Activated CD4-positive, alpha-beta memory T cell treated with anti-CD3 and anti-CD28 coated beads for 36 hours (primary cell): ENCODE measurements around the gene CKAP2L. TPM values are rescaled to one million over a fixed set of nuclear protein-coding genes. Genes with fewer than 3 reads are reported as not detected.

ENCODE experiments used
- CTCF ChIA-PET: fragments of 350-600 bp; sonication (Branson Sonifier 250); formaldehyde crosslinking; loops from one replicate; lab custom pipeline; 2021; ENCODE audit warnings: antibody characterized with exemption, inconsistent platforms; lab: Charles Lee
- POLR2A ChIA-PET: fragments of 350-600 bp; sonication (Branson Sonifier 250); formaldehyde crosslinking; loops from one replicate; lab custom pipeline; 2021; ENCODE audit warnings: antibody characterized with exemption; lab: Charles Lee
- DNase-seq: peaks from one replicate; pipeline ENCODE4 v3.0.0-alpha.2; 2020
- H3K27ac Mint-ChIP-seq: one replicate; pipeline ENCODE4 v1.8.0; 2021; ENCODE audit warnings: mixed read lengths
- H3K27me3 Mint-ChIP-seq: one replicate; pipeline ENCODE4 v1.8.0; 2021; ENCODE audit warnings: mixed read lengths
- H3K36me3 Mint-ChIP-seq: one replicate; pipeline ENCODE4 v1.8.0; 2021; ENCODE audit warnings: mixed read lengths
- H3K4me1 Mint-ChIP-seq: one replicate; pipeline ENCODE4 v1.8.0; 2021; ENCODE audit warnings: low read depth, mixed read lengths
- H3K4me3 Mint-ChIP-seq: one replicate; pipeline ENCODE4 v1.8.0; 2021; ENCODE audit warnings: mild to moderate bottlenecking, mixed read lengths
- H3K9me3 Mint-ChIP-seq: one replicate; pipeline ENCODE4 v1.8.0; 2021; ENCODE audit warnings: mixed read lengths
- intact Hi-C: fragments of 100-400 bp; cut with micrococcal nuclease; formaldehyde crosslinking; loops from one replicate; pipeline ENCODE4 v1.15.1; 2023
- total RNA-seq, 2 experiments: library from RNA; stranded (reverse); gene quantifications; one replicate each; pipeline ENCODE4 v1.2.3, GENCODE V29; 2021

The CKAP2L gene
- total RNA-seq, 2 experiments from 2014 or later, result 42.1 to 46.1 TPM

- intact Hi-C loops, result no loop called here
- ChIA-PET POLR2A (no interaction called here), CTCF (interaction anchor here (0.6 kb wide), 1 partner anchor 24 kb away, joined by 3 read pairs; no protein-coding TSS in a partner anchor)
- no peak overlapping the region for H3K4me3 Mint-ChIP-seq
- H3K9me3 Mint-ChIP-seq, result no peaks in the 10 kb centered on the region
- DNase-seq, result no peak
- H3K27me3 Mint-ChIP-seq, result no peaks in the 10 kb centered on the region
- H3K36me3 Mint-ChIP-seq, result peaks cover 11% of the 10 kb centered on the region
- no peak overlapping the region for H3K27ac Mint-ChIP-seq
- peaks cover 7% of the 10 kb centered on the region for H3K4me1 Mint-ChIP-seq
Observed at GRCh38 chr2:112733456-112733855, 31.0 kb downstream of the CKAP2L start.

DNA sequence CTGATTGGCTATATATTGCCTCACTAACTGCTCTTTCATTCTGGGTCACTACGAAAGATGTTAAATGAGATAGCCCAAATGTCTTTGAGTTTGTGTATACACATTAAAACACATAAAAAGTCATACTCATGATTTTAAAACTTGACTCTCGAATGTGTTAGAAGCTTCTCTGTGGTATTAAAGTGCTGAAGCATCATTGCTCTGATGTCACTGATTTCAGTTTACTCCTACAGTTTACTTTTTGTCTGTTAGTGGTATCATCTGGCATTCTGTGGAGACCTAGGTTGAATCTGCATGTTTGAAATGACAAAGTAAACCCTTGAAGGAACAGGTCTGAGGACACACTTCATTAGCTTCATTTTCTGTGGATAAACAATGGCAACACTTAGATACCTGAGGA is 32.9 kb downstream of the CKAP2L start:
- CTCF ChIA-PET, result interaction anchor here (0.8 to 8.0 kb wide), 5 partner anchors 11 to 210 kb away, joined by 3 to 212 read pairs (median 4); no protein-coding TSS in a partner anchor
- no peaks in the 10 kb centered on the region for H3K27me3 Mint-ChIP-seq

GRCh38 chr2:112730791-112731190 is 33.6 kb downstream of the CKAP2L start:
- H3K4me3 Mint-ChIP-seq, result no peak overlapping the region
- POLR2A ChIA-PET, result no interaction called here

More for the DNA sequence above, 32.9 kb downstream of the CKAP2L start:
- no peaks in the 10 kb centered on the region for H3K36me3 Mint-ChIP-seq
- H3K9me3 Mint-ChIP-seq, result no peaks in the 10 kb centered on the region
- POLR2A ChIA-PET, result no interaction called here
- no peak for DNase-seq
- intact Hi-C loops, result no loop called here
- H3K4me3 Mint-ChIP-seq, result no peak overlapping the region
- no peak overlapping the region for H3K27ac Mint-ChIP-seq
- H3K4me1 Mint-ChIP-seq, result no peaks in the 10 kb centered on the region

GRCh38 chr2:112730216-112730615 is 34.2 kb downstream of the CKAP2L start:
- H3K36me3 Mint-ChIP-seq, result no peaks in the 10 kb centered on the region
- no peak overlapping the region for H3K27ac Mint-ChIP-seq
- H3K9me3 Mint-ChIP-seq, result no peaks in the 10 kb centered on the region
- no peak overlapping the region for H3K4me3 Mint-ChIP-seq
- no peaks in the 10 kb centered on the region for H3K4me1 Mint-ChIP-seq
- ChIA-PET POLR2A (no interaction called here), CTCF (interaction anchor here (1.2 to 8.3 kb wide), 6 partner anchors 38 to 212 kb away, joined by 4 to 212 read pairs (median 50); partner anchors contain the start of gene SLC20A1)
- DNase-seq, result no peak
- intact Hi-C loops, result no loop called here
- H3K27me3 Mint-ChIP-seq, result no peaks in the 10 kb centered on the region

More at GRCh38 chr2:112730791-112731190, 33.6 kb downstream of the CKAP2L start:
- DNase-seq, result no peak
- H3K36me3 Mint-ChIP-seq, result no peaks in the 10 kb centered on the region
- H3K9me3 Mint-ChIP-seq, result no peaks in the 10 kb centered on the region
- CTCF ChIA-PET, result interaction anchor here (0.8 to 8.3 kb wide), 5 partner anchors 19 to 211 kb away, joined by 3 to 212 read pairs (median 4); no protein-coding TSS in a partner anchor
- no peaks in the 10 kb centered on the region for H3K4me1 Mint-ChIP-seq
- no peak overlapping the region for H3K27ac Mint-ChIP-seq
- no peaks in the 10 kb centered on the region for H3K27me3 Mint-ChIP-seq
- intact Hi-C loops, result no loop called here

DNA sequence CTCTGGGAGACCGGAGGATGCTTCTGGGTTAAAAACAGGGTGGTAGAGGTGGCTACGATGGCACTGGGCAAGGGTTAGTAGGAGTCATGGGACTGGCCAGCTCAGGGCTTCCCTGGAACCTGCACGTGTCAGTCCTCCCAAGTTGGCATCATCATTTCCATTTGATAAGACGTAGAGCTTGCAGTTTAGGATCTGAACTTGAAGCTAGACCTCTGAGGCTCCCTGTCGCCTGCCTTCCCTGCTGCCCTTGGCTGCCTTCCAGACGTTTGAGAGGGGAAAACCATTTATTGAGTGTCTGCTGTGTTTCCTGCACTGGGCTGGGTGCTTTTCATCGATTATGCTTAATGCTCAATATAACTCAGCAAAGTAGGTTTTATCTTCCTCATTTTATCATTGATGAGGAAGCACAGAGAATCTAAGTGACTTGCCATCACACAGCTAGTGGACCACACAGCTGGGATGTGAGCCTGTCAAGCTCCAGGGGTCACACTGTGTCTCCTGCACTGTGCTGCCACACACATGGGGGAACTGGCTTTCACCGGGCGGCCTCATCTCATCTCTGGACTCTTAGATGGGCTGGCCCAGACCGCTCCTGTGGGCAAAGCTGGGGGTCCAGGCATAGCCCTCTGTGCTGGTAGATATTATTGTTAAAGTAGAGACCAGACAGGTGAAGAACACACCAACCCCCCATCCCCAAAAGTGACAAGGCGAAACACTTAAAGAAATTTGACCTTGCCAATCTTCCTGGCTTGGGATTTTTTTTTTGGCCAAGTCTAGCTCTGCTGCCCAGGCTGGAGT is 35.8 kb downstream of the CKAP2L start:
- POLR2A ChIA-PET, result interaction anchor here (1.3 kb wide), 1 partner anchor 36 kb away, joined by 3 read pairs; no protein-coding TSS in a partner anchor
- DNase-seq, result no peak
- intact Hi-C loops, result loop anchor here (5.0 kb wide), 1 partner anchor 81 kb away; the partner anchor contains the start of gene SLC20A1

DNA sequence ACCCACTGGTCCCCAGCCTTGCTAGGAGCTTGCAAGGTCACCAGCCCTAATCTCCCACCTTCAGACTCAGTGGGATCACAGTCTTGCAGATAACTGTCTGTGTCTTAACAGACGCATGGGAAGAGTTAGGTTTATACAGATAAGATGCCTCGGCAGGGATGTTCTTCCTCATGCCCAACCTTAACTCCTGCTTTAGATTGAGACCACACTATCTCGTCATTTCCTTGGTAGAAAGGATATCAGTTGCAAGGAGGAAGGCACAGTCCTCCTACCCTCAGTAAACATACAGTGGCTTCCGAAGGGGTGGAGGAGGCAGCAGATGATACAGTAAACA is 36.4 kb downstream of the CKAP2L start:
- Mint-ChIP-seq H3K4me3 (no peak overlapping the region), H3K4me1 (no peaks in the 10 kb centered on the region), H3K9me3 (no peaks in the 10 kb centered on the region), H3K27me3 (no peaks in the 10 kb centered on the region), H3K36me3 (no peaks in the 10 kb centered on the region), H3K27ac (no peak overlapping the region)
- no peak for DNase-seq
- intact Hi-C loops, result loop anchor here (5.0 kb wide), 1 partner anchor 81 kb away; the partner anchor contains the start of gene SLC20A1
- ChIA-PET CTCF (interaction anchor here (1.4 to 8.3 kb wide), 16 partner anchors 9 to 232 kb away, joined by 4 to 212 read pairs (median 20); partner anchors contain the start of gene CHCHD5), POLR2A (interaction anchor here (1.3 kb wide), 1 partner anchor 35 kb away, joined by 3 read pairs; no protein-coding TSS in a partner anchor)

More for the DNA sequence above, 35.8 kb downstream of the CKAP2L start:
- H3K9me3 Mint-ChIP-seq, result no peaks in the 10 kb centered on the region
- no peaks in the 10 kb centered on the region for H3K36me3 Mint-ChIP-seq
- H3K4me3 Mint-ChIP-seq, result no peak overlapping the region
- H3K27ac Mint-ChIP-seq, result no peak overlapping the region
- CTCF ChIA-PET, result interaction anchor here (1.4 to 8.3 kb wide), 13 partner anchors 9 to 214 kb away, joined by 4 to 212 read pairs (median 21); partner anchors contain the start of genes CHCHD5 and SLC20A1
- no peaks in the 10 kb centered on the region for H3K4me1 Mint-ChIP-seq
- H3K27me3 Mint-ChIP-seq, result no peaks in the 10 kb centered on the region

GRCh38 chr2:112727276-112728028 is 37.0 kb downstream of the CKAP2L start:
- no peaks in the 10 kb centered on the region for H3K27me3 Mint-ChIP-seq
- peak overlapping the region; percentile 16 for H3K4me3 Mint-ChIP-seq
- CTCF ChIA-PET, result interaction anchor here (0.6 to 8.3 kb wide), 35 partner anchors 9 to 247 kb away, joined by 3 to 212 read pairs (median 11); partner anchors contain the start of genes CHCHD5 and SLC20A1
- no peaks in the 10 kb centered on the region for H3K9me3 Mint-ChIP-seq
- POLR2A ChIA-PET, result interaction anchor here (0.7 to 1.4 kb wide), 3 partner anchors 35 to 143 kb away, joined by 3 read pairs; partner anchors contain the start of gene CHCHD5
- DNase-seq, result no peak
- H3K4me1 Mint-ChIP-seq, result no peaks in the 10 kb centered on the region
- no peaks in the 10 kb centered on the region for H3K36me3 Mint-ChIP-seq
- intact Hi-C loops, result loop anchor here (2.0 to 5.0 kb wide), 2 partner anchors 35 to 80 kb away; partner anchors contain the start of gene SLC20A1
- H3K27ac Mint-ChIP-seq, result no peak overlapping the region

GRCh38 chr2:112726487-112727190 is 37.8 kb downstream of the CKAP2L start:
- Mint-ChIP-seq H3K9me3 (no peaks in the 10 kb centered on the region), H3K4me1 (no peaks in the 10 kb centered on the region), H3K27ac (no peak overlapping the region), H3K27me3 (no peaks in the 10 kb centered on the region), H3K4me3 (no peak overlapping the region), H3K36me3 (no peaks in the 10 kb centered on the region)
- CTCF ChIA-PET, result interaction anchor here (0.6 to 8.3 kb wide), 40 partner anchors 8 to 503 kb away, joined by 3 to 212 read pairs (median 8); partner anchors contain the start of genes CHCHD5 and SLC20A1
- intact Hi-C loops, result loop anchor here (1.0 to 5.0 kb wide), 4 partner anchors 34 to 126 kb away; partner anchors contain the start of gene SLC20A1
- DNase-seq, result peak; percentile 93
- POLR2A ChIA-PET, result interaction anchor here (0.7 to 1.4 kb wide), 3 partner anchors 34 to 142 kb away, joined by 3 to 4 read pairs (median 3); partner anchors contain the start of gene CHCHD5

DNA sequence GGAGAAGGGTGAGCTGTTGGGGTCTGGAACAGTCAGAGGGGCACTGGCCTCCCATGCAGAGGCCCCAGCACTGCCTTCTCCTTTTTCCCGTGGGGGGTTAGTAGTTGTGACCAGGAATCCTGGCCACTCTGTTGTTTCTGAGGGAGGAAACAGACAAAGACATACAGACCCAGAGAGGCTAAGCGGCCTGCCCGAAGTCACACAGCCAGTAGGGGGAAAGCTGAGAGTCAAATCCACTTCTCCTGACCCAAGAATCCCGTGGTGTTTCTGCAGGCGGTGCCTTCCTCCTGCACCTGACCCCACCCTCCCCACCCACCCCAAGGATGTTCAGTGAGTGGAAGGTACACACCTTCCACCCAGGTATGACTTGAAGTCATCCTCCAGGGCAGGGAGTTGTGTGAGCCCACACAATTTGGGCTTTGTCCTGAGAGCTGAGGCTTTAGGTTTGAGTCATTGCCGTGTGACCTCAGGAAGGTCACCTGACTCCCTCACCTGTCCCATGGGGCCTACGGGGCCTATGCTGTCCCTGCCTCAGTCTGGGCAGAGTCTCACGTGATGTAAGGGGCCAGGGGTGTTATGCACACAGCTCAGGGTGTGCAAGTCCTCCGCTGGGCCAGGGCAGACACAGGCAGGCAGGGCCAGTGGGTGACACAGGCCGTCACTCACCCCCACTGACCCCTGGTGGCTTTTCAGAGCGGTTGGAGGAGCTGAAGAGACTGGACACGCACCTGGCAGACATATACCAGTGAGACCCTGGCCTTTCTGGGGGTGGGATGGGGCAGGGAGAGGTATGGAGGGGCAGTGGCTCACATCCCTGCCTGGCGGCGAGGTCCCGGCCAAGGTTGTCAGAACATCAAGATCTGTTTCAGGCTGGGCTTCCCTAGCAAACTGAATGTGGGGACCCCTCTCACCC is 38.6 kb downstream of the CKAP2L start:
- POLR2A ChIA-PET, result interaction anchor here (1.1 kb wide), 1 partner anchor 100 kb away, joined by 4 read pairs; no protein-coding TSS in a partner anchor

More for the DNA sequence above, 38.6 kb downstream of the CKAP2L start:
- no peak overlapping the region for H3K27ac Mint-ChIP-seq
- CTCF ChIA-PET, result interaction anchor here (0.5 to 8.3 kb wide), 35 partner anchors 7 to 1212 kb away, joined by 3 to 212 read pairs (median 11); partner anchors contain the start of genes CHCHD5 and SLC20A1
- no peaks in the 10 kb centered on the region for H3K4me1 Mint-ChIP-seq
- no peaks in the 10 kb centered on the region for H3K27me3 Mint-ChIP-seq
- H3K9me3 Mint-ChIP-seq, result no peaks in the 10 kb centered on the region
- no peaks in the 10 kb centered on the region for H3K36me3 Mint-ChIP-seq
- DNase-seq, result no peak
- H3K4me3 Mint-ChIP-seq, result no peak overlapping the region
- intact Hi-C loops, result loop anchor here (1.0 to 5.0 kb wide), 4 partner anchors 33 to 126 kb away; partner anchors contain the start of gene SLC20A1
